IgD-negative memory B cell (primary cell): ENCODE data around the gene FAF1. TPM values are rescaled to one million over a fixed set of nuclear protein-coding genes. Genes with fewer than 3 reads are reported as not detected.

ENCODE experiments used
- H3K27ac Mint-ChIP-seq, 3 donors: one replicate each; pipeline ENCODE4 v1.8.0; 2020 to 2022; ENCODE audit warnings: mild to moderate bottlenecking in 3 of 3, mixed read lengths in 3 of 3, moderate library complexity in 1 of 3
- H3K27me3 Mint-ChIP-seq: one replicate; pipeline ENCODE4 v1.8.0; 2021; ENCODE audit warnings: mixed read lengths
- H3K36me3 Mint-ChIP-seq: one replicate; pipeline ENCODE4 v1.8.0; 2020; ENCODE audit warnings: mild to moderate bottlenecking, mixed read lengths
- H3K4me1 Mint-ChIP-seq, 3 donors: one replicate each; pipeline ENCODE4 v1.8.0; 2020 to 2022; ENCODE audit warnings: mixed read lengths in 3 of 3, mild to moderate bottlenecking in 1 of 3
- H3K4me3 Mint-ChIP-seq, 4 donors: one replicate each; pipeline ENCODE4 v1.8.0; 2020 to 2022; ENCODE audit warnings: mild to moderate bottlenecking in 4 of 4, mixed read lengths in 4 of 4, moderate library complexity in 3 of 4
- H3K9me3 Mint-ChIP-seq, 3 donors: one replicate each; pipeline ENCODE4 v1.8.0; 2020 to 2021; ENCODE audit warnings: mixed read lengths in 3 of 3, mild to moderate bottlenecking in 1 of 3
- polyA plus RNA-seq: library from polyadenylated mRNA; unstranded; fragments of 300-500 nt; fragmentation: Illumina TruSeq; gene quantifications from one replicate; pipeline ENCODE4 v1.2.3, GENCODE V29; 2021

FAF1 gene
- polyA plus RNA-seq, 1 donor from 2014 or later, result 26.3 TPM

- peak overlapping the region in 3 of 4 donors; percentile 22 to 82 (median 58) for H3K4me3 Mint-ChIP-seq
- peak overlapping the region; percentile 76 to 95 (median 88) for H3K27ac Mint-ChIP-seq
- H3K36me3 Mint-ChIP-seq, result peaks cover 1% of the 10 kb centered on the region
- peaks cover 11 to 29% (median 21%) of the 10 kb centered on the region in 3 donors for H3K4me1 Mint-ChIP-seq
- peaks cover 75% of the 10 kb centered on the region for H3K27me3 Mint-ChIP-seq
- H3K9me3 Mint-ChIP-seq, result peaks cover 0 to 7% (median 0%) of the 10 kb centered on the region in 3 donors
Observed at GRCh38 chr1:50419192-50419906, 540.7 kb downstream of the FAF1 start.

GRCh38 chr1:50418600-50419109, 541.4 kb downstream of the FAF1 start:
- Mint-ChIP-seq H3K27me3 (peaks cover 74% of the 10 kb centered on the region), H3K9me3 (peaks cover 2 to 7% (median 2%) of the 10 kb centered on the region in 3 donors), H3K36me3 (peaks cover 1% of the 10 kb centered on the region), H3K4me3 (peak overlapping the region in 2 of 4 donors; percentile 4 to 65), H3K27ac (peak overlapping the region in 1 of 3 donors; percentile 64), H3K4me1 (peaks cover 11 to 22% (median 18%) of the 10 kb centered on the region in 3 donors)

GRCh38 chr1:50417946-50418599, 542.0 kb downstream of the FAF1 start:
- H3K36me3 Mint-ChIP-seq, result peaks cover 1% of the 10 kb centered on the region
- H3K9me3 Mint-ChIP-seq, result peaks cover 2 to 8% (median 5%) of the 10 kb centered on the region in 3 donors
- peaks cover 11 to 22% (median 18%) of the 10 kb centered on the region in 3 donors for H3K4me1 Mint-ChIP-seq
- H3K4me3 Mint-ChIP-seq, result peak overlapping the region in 3 of 4 donors; percentile 4 to 71 (median 70)
- peaks cover 71% of the 10 kb centered on the region for H3K27me3 Mint-ChIP-seq
- H3K27ac Mint-ChIP-seq, result peak overlapping the region in 1 of 3 donors; percentile 64

GRCh38 chr1:50417507-50417906, 542.6 kb downstream of the FAF1 start:
- peaks cover 67% of the 10 kb centered on the region for H3K27me3 Mint-ChIP-seq
- peaks cover 11 to 22% (median 14%) of the 10 kb centered on the region in 3 donors for H3K4me1 Mint-ChIP-seq
- H3K27ac Mint-ChIP-seq, result peak overlapping the region in 1 of 3 donors; percentile 64
- H3K4me3 Mint-ChIP-seq, result peak overlapping the region in 2 of 4 donors; percentile 28 to 70
- H3K36me3 Mint-ChIP-seq, result peaks cover 1% of the 10 kb centered on the region
- H3K9me3 Mint-ChIP-seq, result peaks cover 2 to 10% (median 5%) of the 10 kb centered on the region in 3 donors

- Mint-ChIP-seq H3K4me3 (peak overlapping the region in 2 of 4 donors; percentile 28 to 38), H3K27me3 (peaks cover 62% of the 10 kb centered on the region), H3K9me3 (peaks cover 2 to 10% (median 5%) of the 10 kb centered on the region in 3 donors), H3K36me3 (peaks cover 1% of the 10 kb centered on the region), H3K4me1 (peaks cover 10 to 16% (median 14%) of the 10 kb centered on the region in 3 donors), H3K27ac (peak overlapping the region; percentile 70 to 82 (median 78))
Observed at GRCh38 chr1:50416553-50417453, 543.3 kb downstream of the FAF1 start.

GRCh38 chr1:50416150-50416527, 543.9 kb downstream of the FAF1 start:
- Mint-ChIP-seq H3K4me3 (peak overlapping the region in 2 of 4 donors; percentile 38 to 41), H3K36me3 (peaks cover 1% of the 10 kb centered on the region), H3K27me3 (peaks cover 57% of the 10 kb centered on the region), H3K9me3 (peaks cover 2 to 10% (median 5%) of the 10 kb centered on the region in 3 donors), H3K27ac (peak overlapping the region; percentile 70 to 82 (median 78)), H3K4me1 (peaks cover 10 to 13% (median 12%) of the 10 kb centered on the region in 3 donors)

- Mint-ChIP-seq H3K27me3 (peaks cover 56% of the 10 kb centered on the region), H3K27ac (peak overlapping the region in 1 of 3 donors; percentile 70), H3K4me1 (peaks cover 10 to 13% (median 10%) of the 10 kb centered on the region in 3 donors), H3K4me3 (no peak overlapping the region), H3K9me3 (peaks cover 2 to 10% (median 5%) of the 10 kb centered on the region in 3 donors), H3K36me3 (peaks cover 1% of the 10 kb centered on the region)
Observed at GRCh38 chr1:50415235-50416149, 544.6 kb downstream of the FAF1 start.

GRCh38 chr1:50414853-50415234, 545.2 kb downstream of the FAF1 start:
- Mint-ChIP-seq H3K4me3 (no peak overlapping the region), H3K36me3 (peaks cover 1% of the 10 kb centered on the region), H3K4me1 (peaks cover 5 to 9% (median 7%) of the 10 kb centered on the region in 3 donors), H3K27me3 (peaks cover 54% of the 10 kb centered on the region), H3K27ac (peak overlapping the region in 1 of 3 donors; percentile 43), H3K9me3 (peaks cover 5 to 8% (median 5%) of the 10 kb centered on the region in 3 donors)

- peaks cover 43% of the 10 kb centered on the region for H3K27me3 Mint-ChIP-seq
- peaks cover 1% of the 10 kb centered on the region for H3K36me3 Mint-ChIP-seq
- H3K27ac Mint-ChIP-seq, result no peak overlapping the region
- peaks cover 3 to 10% (median 5%) of the 10 kb centered on the region in 3 donors for H3K9me3 Mint-ChIP-seq
- peaks cover 3 to 6% (median 5%) of the 10 kb centered on the region in 3 donors for H3K4me1 Mint-ChIP-seq
- H3K4me3 Mint-ChIP-seq, result no peak overlapping the region
Observed at GRCh38 chr1:50412813-50413476, 547.1 kb downstream of the FAF1 start.

- H3K9me3 Mint-ChIP-seq, result peaks cover 0 to 12% (median 5%) of the 10 kb centered on the region in 3 donors
- no peak overlapping the region for H3K27ac Mint-ChIP-seq
- peaks cover 0 to 1% (median 0%) of the 10 kb centered on the region in 3 donors for H3K4me1 Mint-ChIP-seq
- no peak overlapping the region for H3K4me3 Mint-ChIP-seq
- H3K27me3 Mint-ChIP-seq, result peaks cover 28% of the 10 kb centered on the region
- peaks cover 2% of the 10 kb centered on the region for H3K36me3 Mint-ChIP-seq
Observed at GRCh38 chr1:50405814-50406213, 554.3 kb downstream of the FAF1 start.

GRCh38 chr1:50393522-50394120, 566.4 kb downstream of the FAF1 start:
- no peaks in the 10 kb centered on the region for H3K36me3 Mint-ChIP-seq
- H3K27me3 Mint-ChIP-seq, result peaks cover 7% of the 10 kb centered on the region
- peaks cover 0 to 2% (median 0%) of the 10 kb centered on the region in 3 donors for H3K4me1 Mint-ChIP-seq
- no peak overlapping the region for H3K4me3 Mint-ChIP-seq
- peaks cover 3 to 9% (median 5%) of the 10 kb centered on the region in 3 donors for H3K9me3 Mint-ChIP-seq
- no peak overlapping the region for H3K27ac Mint-ChIP-seq
